Breast epithelium (tissue), 4 donors: ENCODE results near the gene RENBP. TPM values are rescaled to one million over a fixed set of nuclear protein-coding genes. Genes with fewer than 3 reads are reported as not detected.

Experiments used
- DNase-seq, 2 donors: peaks; one replicate each; pipeline ENCODE4 v3.0.0-alpha.2; 2019; ENCODE audit warnings: low spot score in 2 of 2
- H3K27ac ChIP-seq, 2 donors: fragments of 200-600 bp; sonication (generic) in 1 of 2; one replicate each; pipeline ENCODE4 v1.5.1; 2016 to 2019; ENCODE audit warnings: mild to moderate bottlenecking in 1 of 2
- H3K27me3 ChIP-seq, 2 donors: fragments of 200-600 bp; sonication (generic) in 1 of 2; one replicate each; pipeline versions ENCODE4 v1.5.1 to v1.6.0; 2017 to 2019; ENCODE audit warnings: control low read depth in 1 of 2, mild to moderate bottlenecking in 1 of 2
- H3K36me3 ChIP-seq: fragments of 200-600 bp; one replicate; pipeline ENCODE4 v1.5.1; 2019
- H3K4me1 ChIP-seq, 2 donors: fragments of 200-600 bp; sonication (generic); one replicate each; pipeline ENCODE4 v1.5.1; 2016 to 2019; ENCODE audit warnings: control low read depth in 1 of 2
- H3K4me3 ChIP-seq, 3 donors: fragments of 200-600 bp; sonication (generic); 1 replicate in 2 of 3; 2 replicates in 1 of 3; pipeline ENCODE4 v1.5.1; 2016 to 2019; ENCODE audit warnings: mild to moderate bottlenecking in 3 of 3, moderate library complexity in 2 of 3
- H3K9me3 ChIP-seq, 2 donors: fragments of 200-600 bp; sonication (generic) in 1 of 2; one replicate each; pipeline ENCODE4 v1.5.1; 2016 to 2019; ENCODE audit warnings: control low read depth in 1 of 2
- CTCF ChIP-seq, 3 donors: fragments of 450-650 bp; IDR thresholded peaks; one replicate each; pipeline ENCODE4 v1.5.1; 2016 to 2017; ENCODE audit warnings: antibody characterized with exemption in 3 of 3, mild to moderate bottlenecking in 3 of 3, moderate library complexity in 3 of 3
- POLR2A ChIP-seq: fragments of 450-650 bp; IDR thresholded peaks from one replicate; pipeline ENCODE4 v1.6.1; 2016; ENCODE audit warnings: antibody characterized with exemption, mild to moderate bottlenecking, moderate library complexity
- POLR2AphosphoS5 ChIP-seq, 3 donors: sonication (generic); formaldehyde crosslinking; IDR thresholded peaks; one replicate each; pipeline ENCODE4 v1.6.1; 2017; ENCODE audit warnings: antibody characterized with exemption in 3 of 3
- intact Hi-C: fragments of 100-400 bp; cut with DNase I; formaldehyde crosslinking; loops from one replicate; pipeline ENCODE4 v1.15.1; 2023; ENCODE audit warnings: low total_unique reads
- total RNA-seq, 3 donors: library from RNA; depleted of rRNA; stranded (reverse); fragments of >200 nt; gene quantifications; one replicate each; pipeline ENCODE4 v1.1.0, GENCODE V29; 2016

Gene RENBP
- total RNA-seq, 3 donors from 2014 or later: 6.6 to 50.7 (median 6.9) TPM

- no peaks in the 10 kb centered on the region for H3K4me1 ChIP-seq
- peak overlapping the region in 1 of 2 donors; percentile 68 for H3K27ac ChIP-seq
- DNase-seq: no peak
- H3K4me3 ChIP-seq: no peak overlapping the region
- H3K27me3 ChIP-seq: peaks cover 0 to 10% of the 10 kb centered on the region in 2 donors
- intact Hi-C loops: loop anchor here (5.0 to 10.0 kb wide), 2 partner anchors 160 to 192 kb away; partner anchors contain the start of genes IDH3G, PLXNB3 and SSR4
- no peaks in the 10 kb centered on the region for H3K9me3 ChIP-seq
- TF ChIP-seq CTCF (IDR thresholded peaks at IDR 0.05) (no peak), POLR2A (no peak)
- H3K36me3 ChIP-seq: no peaks in the 10 kb centered on the region
These were observed 10.2 kb upstream of the RENBP start for GRCh38 chrX:153954558-153955227.

DNA sequence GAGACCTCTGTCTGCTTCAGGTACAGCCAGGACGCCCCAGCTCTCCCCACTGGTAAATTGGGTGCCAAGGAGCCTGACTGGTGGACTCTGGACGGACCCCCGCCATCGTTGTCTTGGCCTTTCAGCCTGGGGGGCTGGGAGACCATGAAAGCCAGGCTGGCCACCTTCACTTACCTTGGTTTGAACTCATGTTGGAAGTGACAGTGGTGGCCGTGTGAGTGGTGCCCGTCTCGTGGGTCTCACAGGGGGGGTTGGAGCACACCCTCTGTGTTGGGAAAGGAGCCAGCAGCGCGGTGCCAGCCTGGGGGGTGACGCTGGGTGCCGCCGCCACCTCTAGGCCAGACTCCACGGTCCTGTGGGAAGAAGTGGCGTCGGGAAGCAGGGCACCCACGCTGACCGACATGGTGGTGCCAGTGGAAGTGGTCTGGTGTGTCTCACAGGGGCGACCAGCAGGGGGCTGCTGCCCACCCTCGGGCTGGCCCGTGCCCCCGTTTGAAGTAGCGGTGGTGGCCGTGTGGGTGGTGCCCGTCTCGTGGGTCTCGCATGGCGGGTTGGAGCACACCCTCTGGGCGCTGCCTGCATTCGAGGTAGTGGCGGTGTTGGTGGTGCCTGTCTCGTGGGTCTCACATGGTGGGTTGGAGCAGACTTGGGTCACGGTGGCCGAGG lies 9.6 kb upstream of the RENBP start:
- no peaks in the 10 kb centered on the region for H3K4me1 ChIP-seq
- intact Hi-C loops: loop anchor here (5.0 to 10.0 kb wide), 2 partner anchors 159 to 192 kb away; partner anchors contain the start of genes IDH3G, PLXNB3 and SSR4
- H3K4me3 ChIP-seq: no peak overlapping the region
- TF ChIP-seq CTCF (IDR thresholded peaks at IDR 0.05) (no peak), POLR2A (no peak), POLR2AphosphoS5 (IDR thresholded peaks at IDR 0.05) (no peak)
- no peaks in the 10 kb centered on the region for H3K9me3 ChIP-seq
- H3K27ac ChIP-seq: peak overlapping the region; percentile 52 to 68
- H3K36me3 ChIP-seq: no peaks in the 10 kb centered on the region
- peaks cover 0 to 8% of the 10 kb centered on the region in 2 donors for H3K27me3 ChIP-seq
- DNase-seq: no peak

GRCh38 chrX:153953342-153953830 lies 8.9 kb upstream of the RENBP start:
- Histone ChIP-seq H3K27ac (peak overlapping the region; percentile 52 to 68), H3K36me3 (no peaks in the 10 kb centered on the region), H3K4me3 (no peak overlapping the region), H3K4me1 (no peaks in the 10 kb centered on the region), H3K9me3 (no peaks in the 10 kb centered on the region), H3K27me3 (peaks cover 0 to 8% of the 10 kb centered on the region in 2 donors)
- TF ChIP-seq POLR2AphosphoS5 (IDR thresholded peaks at IDR 0.05) (peak; percentile 32 to 65 (median 64)), CTCF (IDR thresholded peaks at IDR 0.05) (peak; percentile 89 to 97 (median 96)), POLR2A (no peak)
- intact Hi-C loops: loop anchor here (5.0 to 10.0 kb wide), 2 partner anchors 159 to 191 kb away; partner anchors contain the start of genes IDH3G, PLXNB3 and SSR4
- peak; percentile 65 to 66 for DNase-seq

DNA sequence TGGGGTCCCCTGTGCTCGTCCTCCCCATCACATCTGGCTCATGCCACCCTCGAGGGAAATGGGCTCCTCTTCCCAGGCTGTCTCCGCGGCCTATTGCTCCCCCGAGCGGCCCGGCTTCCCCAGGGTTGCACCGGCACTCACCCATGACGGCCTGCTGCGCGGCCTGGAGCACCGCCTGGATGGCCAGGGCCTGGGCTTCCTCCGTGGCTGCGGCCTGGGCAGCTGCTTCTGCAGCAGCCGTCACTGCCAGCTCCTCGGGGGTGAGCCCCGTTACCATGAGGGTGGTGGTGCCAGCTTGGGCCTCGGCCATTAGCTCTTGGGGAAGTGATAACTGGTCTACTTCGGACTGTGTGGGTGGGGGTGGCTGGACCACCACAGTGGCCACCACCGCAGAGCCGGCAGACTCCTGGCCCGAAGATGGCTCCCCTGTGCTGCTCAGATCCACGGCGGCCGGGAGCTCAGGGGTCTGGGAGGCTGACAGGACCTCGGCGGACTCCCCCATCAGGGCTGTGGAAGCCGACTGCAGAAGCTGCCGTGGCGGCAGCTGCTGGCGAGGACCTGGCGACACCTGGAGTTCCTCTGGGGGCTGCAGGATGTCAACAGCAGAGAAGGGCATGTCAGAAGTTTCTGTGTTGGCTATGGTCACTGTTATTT lies 8.1 kb upstream of the RENBP start:
- H3K4me3 ChIP-seq: no peak overlapping the region
- H3K27me3 ChIP-seq: peaks cover 0 to 8% of the 10 kb centered on the region in 2 donors
- DNase-seq: no peak
- H3K27ac ChIP-seq: peak overlapping the region; percentile 49 to 52
- no peaks in the 10 kb centered on the region for H3K4me1 ChIP-seq
- no peak for TF ChIP-seq POLR2AphosphoS5 (IDR thresholded peaks at IDR 0.05)
- no peaks in the 10 kb centered on the region for H3K36me3 ChIP-seq
- H3K9me3 ChIP-seq: no peaks in the 10 kb centered on the region
- intact Hi-C loops: loop anchor here (5.0 to 10.0 kb wide), 2 partner anchors 158 to 190 kb away; partner anchors contain the start of genes IDH3G, PLXNB3 and SSR4

DNA sequence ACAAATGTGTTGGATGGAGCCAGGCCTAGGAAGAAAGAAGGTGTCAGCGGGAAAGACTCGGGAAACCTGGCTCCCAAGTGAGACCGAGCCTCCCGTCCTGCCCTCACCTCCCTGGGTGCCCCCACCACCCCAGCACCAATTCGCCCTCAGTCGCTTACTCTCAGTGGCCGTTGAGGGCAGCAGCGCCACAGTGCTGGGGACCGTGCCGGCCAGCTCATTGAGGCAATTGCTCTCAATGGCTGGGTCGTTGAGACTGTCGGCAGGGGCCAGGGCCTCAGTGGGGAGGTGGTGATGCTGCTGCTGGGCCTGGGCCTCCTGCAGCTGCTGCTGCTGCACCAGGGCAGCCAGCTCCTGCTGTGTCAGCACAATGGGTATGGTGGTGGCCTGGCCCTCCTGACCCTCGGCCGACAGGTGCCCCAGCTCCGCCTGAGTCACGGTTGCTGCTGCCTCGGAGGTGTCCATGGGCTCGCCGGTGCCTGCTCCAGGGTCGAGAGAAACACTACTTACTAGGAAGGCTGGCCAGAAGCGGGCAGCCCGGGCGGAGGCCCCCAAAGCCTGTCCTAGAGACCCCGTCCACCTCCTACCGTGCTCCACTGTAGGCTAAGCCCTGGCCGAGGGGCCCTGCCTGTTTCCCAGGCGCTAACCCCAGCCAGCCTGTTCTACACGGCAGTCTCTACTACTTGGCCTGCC lies 7.4 kb upstream of the RENBP start:
- no peak for DNase-seq
- Histone ChIP-seq H3K9me3 (no peaks in the 10 kb centered on the region), H3K27ac (no peak overlapping the region), H3K4me1 (no peaks in the 10 kb centered on the region), H3K27me3 (peaks cover 0 to 9% of the 10 kb centered on the region in 2 donors), H3K36me3 (no peaks in the 10 kb centered on the region), H3K4me3 (no peak overlapping the region)
- intact Hi-C loops: loop anchor here (5.0 to 10.0 kb wide), 2 partner anchors 157 to 190 kb away; partner anchors contain the start of genes IDH3G, PLXNB3 and SSR4
- TF ChIP-seq CTCF (IDR thresholded peaks at IDR 0.05): no peak
- no peak for TF ChIP-seq POLR2A
- no peak for TF ChIP-seq POLR2AphosphoS5 (IDR thresholded peaks at IDR 0.05)
